Gastroesophageal sphincter (tissue), 3 donors: ENCODE results near the gene MRPL30.

Experiments used
- CTCF ChIP-seq, 4 experiments: fragments of 200-600 bp in 2 of 4; fragments of 450-650 bp in 2 of 4; sonication (generic) in 1 of 4; IDR thresholded peaks; one replicate each; pipeline ENCODE4 v1.5.1; 2017 to 2019; ENCODE audit warnings: antibody characterized with exemption in 4 of 4, mild to moderate bottlenecking in 2 of 4, moderate library complexity in 2 of 4
- POLR2A ChIP-seq, 2 donors: fragments of 450-650 bp; IDR thresholded peaks; one replicate each; pipeline ENCODE4 v1.6.1; 2017; ENCODE audit warnings: antibody characterized with exemption in 2 of 2, mild to moderate bottlenecking in 2 of 2, moderate library complexity in 1 of 2

GRCh38 chr2:99198103-99198841 is 17.3 kb downstream of the MRPL30 start:
- TF ChIP-seq CTCF (IDR thresholded peaks at IDR 0.05) (no peak), POLR2A (IDR thresholded peaks at IDR 0.05) (no peak)
